ENCODE data around the gene AKAP13.

- TF ChIP-seq CTCF (IDR thresholded peaks at IDR 0.05) (no peak), EZH2phosphoT487 (IDR thresholded peaks at IDR 0.05) (no peak)
Observed at GRCh38 chr15:85464471-85464870, 84.1 kb downstream of the AKAP13 start.

All from neural progenitor cell (in vitro differentiated cells).